OCI-LY3 (cell line): Measurements from ENCODE around the gene XRCC5.
A peak's percentile ranks its signal among the peaks of the same experiment; 100 is the strongest.

Experiments
- H2AFZ ChIP-seq: fragments of 200-600, 300-600 bp; shearing (Covaris generic); 2 replicates; pipeline ENCODE4 v1.6.0; 2014; ENCODE audit warnings: antibody characterized with exemption, low read depth, low read length
- H3K27ac ChIP-seq: fragments of 200-600, 300-600 bp; sonication (generic); 2 replicates; pipeline ENCODE4 v1.5.1; 2014; ENCODE audit warnings: mild to moderate bottlenecking, low read length, moderate library complexity, mixed read lengths
- H3K27me3 ChIP-seq: fragments of 200-600, 300-600 bp; sonication (generic); 2 replicates; pipeline ENCODE4 v1.6.1; 2014; ENCODE audit warnings: low read depth, low read length, mixed read lengths
- H3K36me3 ChIP-seq: fragments of 200-600, 300-600 bp; sonication (generic); replicated peaks from 2 replicates; pipeline ENCODE3; 2014; ENCODE audit warnings: low read depth, low read length, mixed read lengths
- H3K4me1 ChIP-seq: fragments of 300-600, 200-600 bp; sonication (generic); 2 replicates; pipeline ENCODE4 v1.6.1; 2014; ENCODE audit warnings: low read length, mixed read lengths
- H3K4me2 ChIP-seq: fragments of 200-600, 300-600 bp; sonication (generic); 2 replicates; pipeline ENCODE4 v1.6.1; 2014; ENCODE audit warnings: low read length, mixed read lengths
- H3K4me3 ChIP-seq: fragments of 300-600, 200-600 bp; sonication (generic); 2 replicates; pipeline ENCODE4 v1.5.1; 2014; ENCODE audit warnings: antibody characterized with exemption, mild to moderate bottlenecking, low read length, moderate library complexity
- H3K79me2 ChIP-seq: fragments of 300-600, 200-600 bp; shearing (Covaris generic); 2 replicates; pipeline ENCODE4 v1.6.1; 2014; ENCODE audit warnings: mild to moderate bottlenecking, low read length, mixed read lengths
- H3K9ac ChIP-seq: fragments of 300-600, 200-600 bp; shearing (Covaris generic); 2 replicates; pipeline ENCODE4 v1.6.0; 2014; ENCODE audit warnings: mild to moderate bottlenecking, low read length, moderate library complexity
- H3K9me3 ChIP-seq: fragments of 200-600, 300-600 bp; shearing (Covaris generic); 2 replicates; pipeline ENCODE4 v1.6.1; 2014; ENCODE audit warnings: low read length, mixed read lengths; ENCODE audit not compliant: insufficient read depth
- H4K20me1 ChIP-seq: fragments of 200-600, 300-600 bp; sonication (generic); 2 replicates; pipeline ENCODE4 v1.6.1; 2016; ENCODE audit warnings: low read length, mixed read lengths; ENCODE audit not compliant: insufficient read depth
- CTCF ChIP-seq: fragments of 200-600, 300-600 bp; sonication (generic); IDR thresholded peaks from 2 replicates; pipeline ENCODE4 v1.5.1; 2014; ENCODE audit warnings: antibody characterized with exemption, low read length, low read depth
- EZH2phosphoT487 ChIP-seq: fragments of 200-600 bp; shearing (Covaris generic); IDR thresholded peaks from 2 replicates; pipeline ENCODE4 v1.6.1; 2018; ENCODE audit warnings: antibody characterized with exemption, mixed run types, low read depth

Gene XRCC5

GRCh38 chr2:216216951-216217903, 108.1 kb downstream of the XRCC5 start:
- Histone ChIP-seq H3K27ac (no peak overlapping the region), H3K4me2 (no peak overlapping the region), H3K9me3 (no peaks in the 10 kb centered on the region), H3K36me3 (no peaks in the 10 kb centered on the region), H2AFZ (no peak overlapping the region), H3K4me3 (no peak overlapping the region), H3K9ac (no peak overlapping the region), H4K20me1 (no peaks in the 10 kb centered on the region), H3K4me1 (peaks cover 20% of the 10 kb centered on the region), H3K27me3 (no peaks in the 10 kb centered on the region), H3K79me2 (no peaks in the 10 kb centered on the region)
- TF ChIP-seq CTCF (no peak), EZH2phosphoT487 (no peak)

- TF ChIP-seq CTCF (no peak), EZH2phosphoT487 (no peak)
- Histone ChIP-seq H3K79me2 (no peaks in the 10 kb centered on the region), H3K9ac (no peak overlapping the region), H4K20me1 (no peaks in the 10 kb centered on the region), H3K27me3 (no peaks in the 10 kb centered on the region), H3K4me1 (peaks cover 27% of the 10 kb centered on the region), H3K27ac (no peak overlapping the region), H2AFZ (no peak overlapping the region), H3K4me2 (no peak overlapping the region), H3K4me3 (no peak overlapping the region), H3K9me3 (no peaks in the 10 kb centered on the region), H3K36me3 (no peaks in the 10 kb centered on the region)
Observed at GRCh38 chr2:216217904-216218260, 108.7 kb downstream of the XRCC5 start.

GRCh38 chr2:216219861-216220260, 110.7 kb downstream of the XRCC5 start:
- TF ChIP-seq EZH2phosphoT487 (no peak), CTCF (no peak)
- Histone ChIP-seq H3K27me3 (no peaks in the 10 kb centered on the region), H3K4me1 (peaks cover 44% of the 10 kb centered on the region), H3K9me3 (no peaks in the 10 kb centered on the region), H3K9ac (no peak overlapping the region), H3K79me2 (no peaks in the 10 kb centered on the region), H3K36me3 (peaks cover 5% of the 10 kb centered on the region), H4K20me1 (no peaks in the 10 kb centered on the region), H3K4me2 (no peak overlapping the region), H3K27ac (no peak overlapping the region), H2AFZ (no peak overlapping the region), H3K4me3 (no peak overlapping the region)

GRCh38 chr2:216220976-216221375, 111.8 kb downstream of the XRCC5 start:
- H3K36me3 ChIP-seq = peaks cover 5% of the 10 kb centered on the region

More at GRCh38 chr2:216220976-216221375, 111.8 kb downstream of the XRCC5 start:
- peak overlapping the region; percentile 100 for H3K27ac ChIP-seq
- no peaks in the 10 kb centered on the region for H3K27me3 ChIP-seq
- H3K4me1 ChIP-seq = peaks cover 44% of the 10 kb centered on the region
- H3K9me3 ChIP-seq = no peaks in the 10 kb centered on the region
- H2AFZ ChIP-seq = no peak overlapping the region
- no peak overlapping the region for H3K4me3 ChIP-seq
- H3K79me2 ChIP-seq = no peaks in the 10 kb centered on the region
- no peak overlapping the region for H3K4me2 ChIP-seq
- no peaks in the 10 kb centered on the region for H4K20me1 ChIP-seq
- no peak overlapping the region for H3K9ac ChIP-seq
- TF ChIP-seq CTCF = no peak
- TF ChIP-seq EZH2phosphoT487 = no peak
